ENCODE results near the gene CHST11.

The CHST11 gene

DNA sequence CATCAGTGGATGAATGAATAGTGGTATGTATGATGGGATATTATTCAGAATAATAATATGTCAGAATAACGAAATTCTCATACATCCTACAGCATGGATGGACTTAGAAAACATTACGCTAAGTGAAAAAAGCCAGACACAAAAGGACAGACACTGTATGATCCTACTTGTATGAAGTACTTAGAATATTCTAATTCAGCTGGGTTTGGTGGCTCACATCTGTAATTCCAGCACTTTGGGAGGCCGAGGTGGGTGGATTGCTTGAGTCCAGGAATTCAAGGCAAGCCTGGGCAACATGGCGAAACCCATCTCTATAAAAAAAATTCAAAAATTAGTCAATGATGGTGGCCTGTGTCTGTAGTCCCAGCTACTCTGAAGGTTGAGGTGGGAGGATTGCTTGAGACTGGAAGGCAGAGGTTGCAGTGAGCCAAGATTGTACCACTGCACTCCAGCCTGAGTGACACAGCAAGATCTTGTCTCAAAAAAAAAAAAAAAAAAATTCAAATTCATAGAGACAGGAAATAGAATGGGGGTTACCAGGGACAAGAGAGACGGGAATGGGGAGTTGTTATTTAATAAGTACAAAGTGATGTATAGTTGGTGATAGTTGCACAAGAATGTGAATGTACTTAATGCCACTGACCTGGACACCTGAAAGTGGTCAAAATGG lies 132.3 kb downstream of the CHST11 start:
- TF ChIP-seq, protein P1, sequence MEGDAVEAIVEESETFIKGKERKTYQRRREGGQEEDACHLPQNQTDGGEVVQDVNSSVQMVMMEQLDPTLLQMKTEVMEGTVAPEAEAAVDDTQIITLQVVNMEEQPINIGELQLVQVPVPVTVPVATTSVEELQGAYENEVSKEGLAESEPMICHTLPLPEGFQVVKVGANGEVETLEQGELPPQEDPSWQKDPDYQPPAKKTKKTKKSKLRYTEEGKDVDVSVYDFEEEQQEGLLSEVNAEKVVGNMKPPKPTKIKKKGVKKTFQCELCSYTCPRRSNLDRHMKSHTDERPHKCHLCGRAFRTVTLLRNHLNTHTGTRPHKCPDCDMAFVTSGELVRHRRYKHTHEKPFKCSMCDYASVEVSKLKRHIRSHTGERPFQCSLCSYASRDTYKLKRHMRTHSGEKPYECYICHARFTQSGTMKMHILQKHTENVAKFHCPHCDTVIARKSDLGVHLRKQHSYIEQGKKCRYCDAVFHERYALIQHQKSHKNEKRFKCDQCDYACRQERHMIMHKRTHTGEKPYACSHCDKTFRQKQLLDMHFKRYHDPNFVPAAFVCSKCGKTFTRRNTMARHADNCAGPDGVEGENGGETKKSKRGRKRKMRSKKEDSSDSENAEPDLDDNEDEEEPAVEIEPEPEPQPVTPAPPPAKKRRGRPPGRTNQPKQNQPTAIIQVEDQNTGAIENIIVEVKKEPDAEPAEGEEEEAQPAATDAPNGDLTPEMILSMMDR (conservative IDR thresholded peaks at IDR 0.05; ENCODE audit: low read depth, low read length) = no peak
- H3K4me3 ChIP-seq (ENCODE audit: low read length) = no peak overlapping the region
- DNase-seq (ENCODE audit: low read depth) = no peak

DNA sequence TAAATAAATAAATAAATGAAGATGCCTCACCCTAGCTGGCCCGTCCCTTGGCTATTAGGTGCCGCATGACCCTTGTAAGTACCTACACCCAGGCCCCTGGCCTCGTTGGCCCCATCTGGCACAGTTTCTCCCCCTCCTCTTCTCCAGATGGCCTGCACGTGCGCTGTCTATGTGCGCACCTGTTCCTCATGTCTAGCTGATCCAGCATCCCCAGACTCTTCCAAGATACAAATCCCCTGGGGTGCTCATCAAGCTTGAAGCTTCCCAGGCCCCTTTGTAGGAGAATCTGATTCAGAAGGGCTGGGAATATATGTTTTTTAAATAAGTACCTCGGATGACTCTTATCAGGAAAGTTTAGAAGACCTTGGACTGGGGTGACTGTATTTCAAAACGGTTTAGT lies 133.3 kb downstream of the CHST11 start:
- H3K4me3 ChIP-seq (ENCODE audit: low read length) = no peak overlapping the region
- DNase-seq (ENCODE audit: low read depth) = no peak
- TF ChIP-seq, protein P1 (conservative IDR thresholded peaks at IDR 0.05; ENCODE audit: low read depth, low read length) = no peak

DNA sequence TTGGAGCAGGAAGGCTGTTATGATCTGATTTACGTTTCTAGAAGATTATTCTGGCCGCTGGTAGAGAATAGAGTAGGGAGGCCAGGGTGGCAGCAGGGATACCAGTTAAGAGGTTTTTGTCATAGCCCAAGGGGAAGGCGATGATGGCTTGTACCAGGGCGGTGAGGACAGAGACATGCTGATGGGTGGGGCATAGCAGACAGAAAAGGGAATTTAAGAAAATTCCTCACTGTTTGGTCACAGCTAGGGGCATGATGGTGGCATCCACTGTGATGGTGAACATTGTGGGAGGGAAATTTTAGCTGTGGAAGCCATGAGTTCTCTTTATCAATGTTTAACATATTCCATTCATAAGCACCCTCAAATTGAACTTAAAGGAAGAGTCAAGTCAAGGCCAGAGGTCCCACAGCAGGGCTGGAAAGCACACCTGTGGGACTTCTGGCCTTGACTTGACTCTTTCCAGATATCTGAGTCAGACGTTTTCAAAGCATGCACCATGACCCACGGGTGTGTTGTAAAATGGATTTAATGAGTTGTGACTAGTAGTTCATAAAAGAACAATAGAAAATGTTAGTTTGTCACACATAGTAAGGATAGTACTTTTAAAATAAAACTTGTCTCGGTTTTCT lies 134.6 kb downstream of the CHST11 start:
- no peak for DNase-seq (ENCODE audit: low read depth)

DNA sequence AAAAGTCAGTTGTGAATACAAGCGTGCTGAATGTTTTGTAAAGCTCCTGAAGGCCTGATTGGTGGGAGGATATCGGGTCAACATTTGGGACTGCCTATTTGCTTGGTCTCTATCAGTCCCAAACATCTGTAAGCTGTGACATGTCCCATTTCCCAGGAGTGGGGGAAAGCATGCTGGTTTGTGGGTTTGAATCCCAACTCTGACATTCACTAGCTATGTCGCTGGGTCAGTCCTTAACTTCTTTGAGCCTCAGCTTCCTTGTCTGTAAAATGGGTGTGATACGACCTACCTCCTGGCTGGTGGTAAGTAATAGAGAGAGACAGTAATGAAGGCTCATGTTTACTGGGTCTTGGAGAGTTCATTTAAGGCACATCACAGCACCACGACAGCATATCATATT lies 136.7 kb downstream of the CHST11 start:
- DNase-seq (ENCODE audit: low read depth) = no peak
- no peak overlapping the region for H3K4me3 ChIP-seq (ENCODE audit: low read length)
- TF ChIP-seq, protein P1 (conservative IDR thresholded peaks at IDR 0.05; ENCODE audit: low read depth, low read length) = no peak

More for the DNA sequence above, 134.6 kb downstream of the CHST11 start:
- TF ChIP-seq, protein P1 (conservative IDR thresholded peaks at IDR 0.05; ENCODE audit: low read depth, low read length) = no peak
- H3K4me3 ChIP-seq (ENCODE audit: low read length) = no peak overlapping the region

DNA sequence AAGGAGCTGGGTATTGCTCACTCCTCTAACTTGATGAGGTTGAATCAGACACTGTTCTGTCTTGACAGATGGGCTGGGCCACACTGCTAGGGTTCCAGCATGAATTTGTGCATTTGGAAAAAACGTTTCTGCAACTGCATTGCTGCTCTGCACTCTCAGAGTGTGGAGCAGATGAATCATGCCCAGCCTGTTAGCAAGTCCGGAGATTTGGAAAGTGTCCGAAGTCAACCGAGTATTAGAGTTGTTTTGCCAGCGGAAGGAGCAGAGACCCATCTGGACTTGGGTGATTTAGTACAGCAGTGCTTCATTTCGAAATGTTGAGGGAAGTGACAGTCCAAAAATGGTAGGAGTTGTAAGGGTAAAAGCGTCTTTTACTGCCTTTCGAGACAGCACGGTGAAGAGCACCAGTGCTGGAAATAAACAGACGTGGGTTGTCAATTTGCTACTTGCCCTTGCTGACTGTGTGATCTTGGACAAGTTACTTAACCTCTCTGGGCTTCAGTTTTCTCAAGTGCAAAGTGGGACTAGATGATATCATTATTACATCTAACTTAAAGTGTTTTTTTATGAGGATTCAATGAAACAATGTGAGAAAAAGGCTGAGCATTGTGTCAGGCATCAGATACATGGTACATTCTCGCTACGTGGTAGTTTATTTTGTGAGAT lies 139.5 kb downstream of the CHST11 start:
- DNase-seq (ENCODE audit: low read depth) = no peak
- H3K4me3 ChIP-seq (ENCODE audit: low read length) = no peak overlapping the region
- TF ChIP-seq, protein P1 (conservative IDR thresholded peaks at IDR 0.05; ENCODE audit: low read depth, low read length) = no peak

DNA sequence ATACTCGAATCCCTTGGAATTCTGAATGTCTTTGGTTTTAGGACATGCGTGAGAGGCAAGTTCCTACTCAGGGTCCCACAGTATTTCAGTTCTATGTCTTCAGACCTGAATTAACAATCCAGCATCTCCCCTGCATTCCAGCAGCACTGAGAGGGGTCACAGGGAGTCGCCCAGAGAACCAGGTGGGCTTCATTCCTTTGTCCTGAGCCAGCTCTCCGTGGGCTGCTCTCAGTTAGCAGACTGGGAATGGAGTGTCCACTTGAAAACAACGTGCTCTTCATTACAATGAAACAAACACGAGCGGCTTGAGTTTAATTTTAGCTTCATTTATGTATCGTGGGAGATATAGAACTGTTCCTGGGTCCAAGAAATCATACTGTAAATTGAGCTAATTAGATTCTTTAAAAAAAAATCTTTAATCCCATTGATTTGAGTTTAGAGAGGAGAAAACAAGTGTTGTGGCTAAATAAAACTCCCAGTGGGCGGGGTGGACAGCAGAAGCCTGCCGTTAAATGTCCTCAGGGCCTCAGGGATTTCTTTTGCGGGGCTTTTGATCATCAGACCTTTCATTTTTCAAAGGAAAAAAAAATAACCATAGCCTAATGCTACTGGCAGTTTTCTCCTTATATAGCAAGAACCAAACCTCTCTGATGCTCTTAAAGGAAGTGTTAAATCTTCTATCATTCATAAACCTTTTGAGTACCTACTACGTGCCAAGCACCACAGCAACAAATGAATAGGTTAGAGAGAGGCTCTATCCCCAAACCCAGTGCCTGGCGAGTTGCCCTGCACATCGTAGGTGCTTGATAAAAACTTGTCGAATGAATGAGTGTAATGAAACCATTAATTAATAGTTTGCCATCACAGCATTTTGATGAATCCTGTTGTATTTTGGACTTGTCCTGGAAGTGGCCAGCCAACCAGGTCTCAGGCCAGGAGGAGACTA lies 140.4 kb downstream of the CHST11 start:
- DNase-seq (ENCODE audit: low read depth) = no peak
- no peak overlapping the region for H3K4me3 ChIP-seq (ENCODE audit: low read length)
- TF ChIP-seq, protein P1 (conservative IDR thresholded peaks at IDR 0.05; ENCODE audit: low read depth, low read length) = no peak

Measured in retinal pigment epithelial cell (primary cell).